IMR-90 (cell line): ENCODE data around the gene RNF213. TPM values are rescaled to one million over a fixed set of nuclear protein-coding genes. Genes with fewer than 3 reads are reported as not detected.
A peak's percentile ranks its signal among the peaks of the same experiment; 100 is the strongest.

ENCODE experiments used
- ATAC-seq: fragments of 200-7000 bp; cut with Tn5 transposase; 2 replicates; pipeline ENCODE4 v1.9.1; 2020; ENCODE audit warnings: low read depth, mild to moderate bottlenecking, moderate library complexity
- BruUV-seq: library from RNA; stranded (reverse); fragments of 400-500 nt; replicated peaks from 2 replicates; lab custom pipeline; 2021; lab: Mats Ljungman, UMichigan
- CTCF ChIA-PET: fragments of 300-600 bp; formaldehyde crosslinking; extraction: SDS; loops from one replicate; lab custom pipeline; 2021; ENCODE audit warnings: antibody characterized with exemption; lab: Yijun Ruan, JAX
- POLR2A ChIA-PET: fragments of 300-600 bp; sonication (Branson Sonifier 250); formaldehyde crosslinking; loops from one replicate; lab custom pipeline; 2022; ENCODE audit warnings: antibody characterized with exemption; ENCODE audit not compliant: unreplicated experiment; lab: Charles Lee
- DNase-seq: peaks from one replicate; pipeline ENCODE4 v3.0.0; 2013
- H2AFZ ChIP-seq: replicated peaks from 2 replicates; pipeline ENCODE3; 2013; ENCODE audit warnings: low read length, mild to moderate bottlenecking; ENCODE audit not compliant: poor library complexity
- H2AK5ac ChIP-seq: 2 replicates; pipeline ENCODE4 v1.6.1; 2013; ENCODE audit warnings: low read depth, low read length, inconsistent platforms
- H2AK9ac ChIP-seq: replicated peaks from 2 replicates; pipeline ENCODE3; 2013; ENCODE audit warnings: mild to moderate bottlenecking, low read depth, low read length, moderate library complexity; ENCODE audit not compliant: poor library complexity
- H2BK120ac ChIP-seq: 2 replicates; pipeline ENCODE4 v1.6.1; 2013; ENCODE audit warnings: low read depth, low read length, inconsistent platforms
- H2BK15ac ChIP-seq: 3 replicates; pipeline ENCODE4 v1.6.1; 2013; ENCODE audit warnings: low read depth, low read length, inconsistent platforms
- H2BK20ac ChIP-seq: 2 replicates; pipeline ENCODE4 v1.6.1; 2013; ENCODE audit warnings: low read depth, mild to moderate bottlenecking, inconsistent platforms, low read length, moderate library complexity
- H2BK5ac ChIP-seq: 2 replicates; pipeline ENCODE4 v1.6.1; 2013; ENCODE audit warnings: mild to moderate bottlenecking, low read depth, low read length, inconsistent platforms; ENCODE audit not compliant: poor library complexity, severe bottlenecking
- H3K14ac ChIP-seq: replicated peaks from 2 replicates; pipeline ENCODE4 v1.6.1; 2013; ENCODE audit warnings: low read depth, low read length, inconsistent platforms
- H3K18ac ChIP-seq: 2 replicates; pipeline ENCODE4 v1.6.1; 2013; ENCODE audit warnings: low read depth, low read length, control low read depth
- H3K23ac ChIP-seq: 2 replicates; pipeline ENCODE4 v1.6.1; 2013; ENCODE audit warnings: low read depth, low read length, inconsistent platforms
- H3K27ac ChIP-seq: 2 replicates; pipeline ENCODE4 v1.5.1; 2013; ENCODE audit warnings: mild to moderate bottlenecking, control low read depth, low read length; ENCODE audit not compliant: insufficient read depth
- H3K27me3 ChIP-seq: 2 replicates; pipeline ENCODE4 v1.6.1; 2013; ENCODE audit warnings: low read length; ENCODE audit not compliant: control insufficient read depth, insufficient read depth
- H3K36me3 ChIP-seq: 2 replicates; pipeline ENCODE4 v1.6.1; 2013; ENCODE audit warnings: low read length, mixed read lengths; ENCODE audit not compliant: control insufficient read depth, insufficient read depth
- H3K4ac ChIP-seq: 2 replicates; pipeline ENCODE4 v1.6.1; 2013; ENCODE audit warnings: low read depth, low read length, inconsistent platforms
- H3K4me1 ChIP-seq: 2 replicates; pipeline ENCODE4 v1.6.1; 2013; ENCODE audit warnings: low read length, mixed read lengths; ENCODE audit not compliant: control insufficient read depth, insufficient read depth
- H3K4me2 ChIP-seq: 2 replicates; pipeline ENCODE4 v1.6.1; 2013; ENCODE audit warnings: low read depth, mild to moderate bottlenecking, control low read depth, low read length, moderate library complexity
- H3K4me3 ChIP-seq: 2 replicates; pipeline ENCODE4 v1.5.1; 2013; ENCODE audit warnings: low read depth, mild to moderate bottlenecking, control low read depth, low read length, moderate library complexity; ENCODE audit not compliant: insufficient read depth
- H3K56ac ChIP-seq: 2 replicates; pipeline ENCODE4 v1.6.1; 2013; ENCODE audit warnings: low read length, inconsistent platforms; ENCODE audit not compliant: insufficient read depth; ENCODE audit errors: extremely low read depth
- H3K79me1 ChIP-seq, 2 experiments: 2 replicates each; pipeline ENCODE4 v1.6.1; 2013; ENCODE audit warnings: low read length in 2 of 2, inconsistent platforms in 1 of 2, low read depth in 1 of 2
- H3K9ac ChIP-seq: 2 replicates; pipeline ENCODE4 v1.6.1; 2013; ENCODE audit warnings: low read depth, low read length, control low read depth
- H3K9me1 ChIP-seq: 2 replicates; pipeline ENCODE4 v1.6.1; 2013; ENCODE audit warnings: low read length, inconsistent platforms; ENCODE audit not compliant: insufficient read depth
- H3K9me3 ChIP-seq: 2 replicates; pipeline ENCODE4 v1.6.1; 2013; ENCODE audit warnings: low read length; ENCODE audit not compliant: control insufficient read depth, insufficient read depth
- H4K20me1 ChIP-seq: 2 replicates; pipeline ENCODE4 v1.6.1; 2013; ENCODE audit warnings: low read length, inconsistent platforms; ENCODE audit not compliant: insufficient read depth
- H4K5ac ChIP-seq: 2 replicates; pipeline ENCODE4 v1.6.1; 2013; ENCODE audit warnings: mild to moderate bottlenecking, low read depth, low read length, control low read depth
- H4K8ac ChIP-seq, 2 experiments: 2 replicates each; pipeline ENCODE4 v1.6.1; 2013; ENCODE audit warnings: low read depth in 2 of 2, low read length in 2 of 2, control low read depth in 1 of 2, inconsistent platforms in 1 of 2
- H4K91ac ChIP-seq: 2 replicates; pipeline ENCODE4 v1.6.1; 2013; ENCODE audit warnings: low read depth, low read length, inconsistent platforms; ENCODE audit not compliant: insufficient read depth
- BHLHE40 ChIP-seq: fragments of 150-350 bp; IDR thresholded peaks from 2 replicates; pipeline ENCODE4 v1.6.1; 2016; ENCODE audit warnings: mild to moderate bottlenecking, low read depth, low read length
- CEBPB ChIP-seq: IDR thresholded peaks from 2 replicates; pipeline ENCODE4 v1.6.1; 2012; ENCODE audit warnings: low read depth, low read length, improper control_type of control experiment
- CHD1 ChIP-seq: IDR thresholded peaks from 2 replicates; pipeline ENCODE4 v1.6.1; 2012; ENCODE audit warnings: low read depth, low read length, improper control_type of control experiment
- FOS ChIP-seq: fragments of 150-350 bp; IDR thresholded peaks from 2 replicates; pipeline ENCODE4 v1.6.1; 2016; ENCODE audit warnings: low read depth, low read length
- MAFK ChIP-seq: IDR thresholded peaks from 2 replicates; pipeline ENCODE4 v1.6.1; 2012; ENCODE audit warnings: low read depth, low read length, improper control_type of control experiment
- MAZ ChIP-seq: IDR thresholded peaks from 2 replicates; pipeline ENCODE4 v1.6.1; 2012; ENCODE audit warnings: low read depth, mild to moderate bottlenecking, low read length, improper control_type of control experiment, moderate library complexity, borderline replicate concordance
- MXI1 ChIP-seq: IDR thresholded peaks from 2 replicates; pipeline ENCODE4 v1.6.1; 2012; ENCODE audit warnings: low read depth, mild to moderate bottlenecking, low read length, moderate library complexity, borderline replicate concordance
- NFE2L2 ChIP-seq: fragments of 150-350 bp; IDR thresholded peaks from 2 replicates; pipeline ENCODE4 v1.6.1; 2016; ENCODE audit warnings: low read depth, mild to moderate bottlenecking, low read length
- POLR2A ChIP-seq: IDR thresholded peaks from 2 replicates; pipeline ENCODE4 v1.6.1; 2012; ENCODE audit warnings: mild to moderate bottlenecking, low read depth, low read length
- RAD21 ChIP-seq: IDR thresholded peaks from 2 replicates; pipeline ENCODE4 v1.6.1; 2012; ENCODE audit warnings: low read length, improper control_type of control experiment
- RCOR1 ChIP-seq: IDR thresholded peaks from 2 replicates; pipeline ENCODE4 v1.6.1; 2012; ENCODE audit warnings: mild to moderate bottlenecking, low read length, improper control_type of control experiment; ENCODE audit not compliant: insufficient replicate concordance
- RFX5 ChIP-seq: IDR thresholded peaks from 2 replicates; pipeline ENCODE4 v1.8.0; 2012; ENCODE audit warnings: low read depth, mild to moderate bottlenecking, low read length, moderate library complexity
- SMC3 ChIP-seq: fragments of 150-350 bp; IDR thresholded peaks from 2 replicates; pipeline ENCODE4 v1.6.1; 2016; ENCODE audit warnings: low read depth, mild to moderate bottlenecking, antibody characterized with exemption, low read length, moderate library complexity
- WGBS, 2 experiments: methylation state at CpG; one replicate each; pipeline versions ENCODE4 v1.1.5 to v1.1.7; 2013; ENCODE audit warnings: missing lambda C conversion rate in 2 of 2; ENCODE audit not compliant: insufficient read length in 1 of 2; ENCODE audit errors: extremely low coverage in 2 of 2; 5-methylcytosine and 5-hydroxymethylcytosine counted together
- dilution Hi-C: fragments of 300-500 bp; cut with HindIII; formaldehyde crosslinking; loops from one replicate; pipeline ENCODE4 v1.14.3; 2018; ENCODE audit warnings: low sequenced_read_pairs; ENCODE audit not compliant: unreplicated experiment
- in situ Hi-C: fragments of 300-500 bp; cut with MboI; formaldehyde crosslinking; loops from 3 replicates; pipeline ENCODE4 v1.14.3; 2019; ENCODE audit warnings: low sequenced_read_pairs, inconsistent platforms, mixed read lengths
- intact Hi-C: fragments of 100-400 bp; cut with micrococcal nuclease; formaldehyde crosslinking; loops from 2 replicates; pipeline ENCODE4 v1.10.0; 2022
- polyA plus RNA-seq, 3 experiments: library from polyadenylated mRNA; depleted of rRNA; stranded (reverse); fragments of >200 nt; gene quantifications; 2 replicates each; pipeline ENCODE4 v1.2.3, GENCODE V29; 2012; ENCODE audit warnings: low replicate concordance in 1 of 3
- total RNA-seq: library from RNA; depleted of rRNA; stranded (reverse); fragments of >200 nt; gene quantifications from 2 replicates; pipeline ENCODE4 v1.2.3, GENCODE V29; 2012
- TF ChIP-seq, protein P1 (sequence below): conservative IDR thresholded peaks from 2 replicates; pipeline ENCODE4 v1.5.1; 2012; ENCODE audit warnings: mild to moderate bottlenecking, low read depth, low read length, improper control_type of control experiment
- TF ChIP-seq, protein P2 (sequence below): fragments of 150-350 bp; IDR thresholded peaks from 2 replicates; pipeline ENCODE4 v1.6.1; 2017; ENCODE audit warnings: mild to moderate bottlenecking, antibody characterized with exemption, low read length, low read depth
- TF ChIP-seq, protein P3 (sequence below): fragments of 150-350 bp; IDR thresholded peaks from 2 replicates; pipeline ENCODE4 v1.6.1; 2016; ENCODE audit warnings: low read depth, mild to moderate bottlenecking, low read length, moderate library complexity, borderline replicate concordance

The RNF213 gene
- total and polyA plus RNA-seq, 2 of the 4 experiments (the other 2 are of a cell fraction) = 23.4 to 36.0 TPM

DNA sequence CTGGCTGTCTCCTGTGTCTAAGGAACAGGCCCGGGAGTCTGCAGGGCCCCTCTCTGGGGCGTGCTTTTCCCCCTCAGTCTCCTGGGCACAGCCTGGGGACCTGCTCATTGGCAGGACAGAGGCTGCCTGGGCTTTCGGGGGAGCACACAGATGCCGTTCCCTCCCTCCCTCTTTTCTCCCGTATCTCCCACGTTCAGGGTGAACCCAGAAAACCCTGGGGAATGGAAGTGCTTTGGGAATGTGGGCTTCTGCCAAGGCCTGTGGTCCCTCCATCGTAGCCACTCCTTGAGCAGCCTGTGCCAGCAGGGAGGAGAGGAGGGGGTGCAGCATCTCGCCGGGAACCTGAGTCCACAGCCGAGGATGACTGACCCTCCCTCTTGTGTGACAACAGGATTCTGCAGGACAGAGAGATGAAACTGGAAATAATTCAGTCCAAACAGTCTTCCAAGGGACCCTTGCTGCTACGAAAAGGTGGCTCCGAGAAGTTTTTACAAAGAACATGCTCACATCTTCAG lies 52.0 kb downstream of the RNF213 start:
- no peak overlapping the region for H3K23ac ChIP-seq
- TF ChIP-seq BHLHE40 (no peak), CEBPB (no peak), RFX5 (no peak), RCOR1 (no peak), NFE2L2 (no peak), FOS (no peak), MXI1 (no peak), POLR2A (no peak), MAZ (no peak), RAD21 (no peak), CHD1 (no peak), MAFK (no peak), SMC3 (no peak)
- TF ChIP-seq, protein P1, sequence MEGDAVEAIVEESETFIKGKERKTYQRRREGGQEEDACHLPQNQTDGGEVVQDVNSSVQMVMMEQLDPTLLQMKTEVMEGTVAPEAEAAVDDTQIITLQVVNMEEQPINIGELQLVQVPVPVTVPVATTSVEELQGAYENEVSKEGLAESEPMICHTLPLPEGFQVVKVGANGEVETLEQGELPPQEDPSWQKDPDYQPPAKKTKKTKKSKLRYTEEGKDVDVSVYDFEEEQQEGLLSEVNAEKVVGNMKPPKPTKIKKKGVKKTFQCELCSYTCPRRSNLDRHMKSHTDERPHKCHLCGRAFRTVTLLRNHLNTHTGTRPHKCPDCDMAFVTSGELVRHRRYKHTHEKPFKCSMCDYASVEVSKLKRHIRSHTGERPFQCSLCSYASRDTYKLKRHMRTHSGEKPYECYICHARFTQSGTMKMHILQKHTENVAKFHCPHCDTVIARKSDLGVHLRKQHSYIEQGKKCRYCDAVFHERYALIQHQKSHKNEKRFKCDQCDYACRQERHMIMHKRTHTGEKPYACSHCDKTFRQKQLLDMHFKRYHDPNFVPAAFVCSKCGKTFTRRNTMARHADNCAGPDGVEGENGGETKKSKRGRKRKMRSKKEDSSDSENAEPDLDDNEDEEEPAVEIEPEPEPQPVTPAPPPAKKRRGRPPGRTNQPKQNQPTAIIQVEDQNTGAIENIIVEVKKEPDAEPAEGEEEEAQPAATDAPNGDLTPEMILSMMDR = no peak
- TF ChIP-seq, protein P2, sequence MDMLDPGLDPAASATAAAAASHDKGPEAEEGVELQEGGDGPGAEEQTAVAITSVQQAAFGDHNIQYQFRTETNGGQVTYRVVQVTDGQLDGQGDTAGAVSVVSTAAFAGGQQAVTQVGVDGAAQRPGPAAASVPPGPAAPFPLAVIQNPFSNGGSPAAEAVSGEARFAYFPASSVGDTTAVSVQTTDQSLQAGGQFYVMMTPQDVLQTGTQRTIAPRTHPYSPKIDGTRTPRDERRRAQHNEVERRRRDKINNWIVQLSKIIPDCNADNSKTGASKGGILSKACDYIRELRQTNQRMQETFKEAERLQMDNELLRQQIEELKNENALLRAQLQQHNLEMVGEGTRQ = no peak
- TF ChIP-seq, protein P3, sequence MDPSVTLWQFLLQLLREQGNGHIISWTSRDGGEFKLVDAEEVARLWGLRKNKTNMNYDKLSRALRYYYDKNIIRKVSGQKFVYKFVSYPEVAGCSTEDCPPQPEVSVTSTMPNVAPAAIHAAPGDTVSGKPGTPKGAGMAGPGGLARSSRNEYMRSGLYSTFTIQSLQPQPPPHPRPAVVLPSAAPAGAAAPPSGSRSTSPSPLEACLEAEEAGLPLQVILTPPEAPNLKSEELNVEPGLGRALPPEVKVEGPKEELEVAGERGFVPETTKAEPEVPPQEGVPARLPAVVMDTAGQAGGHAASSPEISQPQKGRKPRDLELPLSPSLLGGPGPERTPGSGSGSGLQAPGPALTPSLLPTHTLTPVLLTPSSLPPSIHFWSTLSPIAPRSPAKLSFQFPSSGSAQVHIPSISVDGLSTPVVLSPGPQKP = no peak
- H2AFZ ChIP-seq = peak overlapping the region; percentile 21
- POLR2A ChIA-PET = no interaction called here
- H2AK9ac ChIP-seq = peak overlapping the region; percentile 28
- H3K36me3 ChIP-seq = peaks cover 57% of the 10 kb centered on the region
- WGBS, 2 experiments = no CpG with 5 or more reads among the region's 12 CpGs
- BruUV-seq = no TSS peak
- ATAC-seq (no peak), DNase-seq (no peak)
- H3K4me2 ChIP-seq = no peak overlapping the region
- H2BK5ac ChIP-seq = no peak overlapping the region
- H4K91ac ChIP-seq = no peak overlapping the region
- H2AK5ac ChIP-seq = no peak overlapping the region; the same call in 1 of the 2 replicates
- H4K8ac ChIP-seq = no peak overlapping the region
- H3K79me1 ChIP-seq = peaks cover 0 to 16% of the 10 kb centered on the region in 2 experiments; a peak in 2 of 4 replicates
- dilution Hi-C loops (no loop called here), in situ Hi-C loops (no loop called here), intact Hi-C loops (no loop called here)
- H2BK20ac ChIP-seq = no peak overlapping the region
- no peak overlapping the region for H2BK15ac ChIP-seq
- H2BK120ac ChIP-seq = no peak overlapping the region
- H4K5ac ChIP-seq = no peak overlapping the region
- H3K4me1 ChIP-seq = no peaks in the 10 kb centered on the region
- peaks cover 14% of the 10 kb centered on the region for H4K20me1 ChIP-seq
- no peak overlapping the region for H3K18ac ChIP-seq
- no peak overlapping the region for H3K27ac ChIP-seq
- CTCF ChIA-PET = no interaction called here
- H3K9me3 ChIP-seq = no peaks in the 10 kb centered on the region
- peaks cover 9% of the 10 kb centered on the region; the same call in 1 of the 2 replicates for H3K9me1 ChIP-seq
- H3K4ac ChIP-seq = no peak overlapping the region
- no peaks in the 10 kb centered on the region for H3K27me3 ChIP-seq
- H3K14ac ChIP-seq = no peak overlapping the region
- no peak overlapping the region for H3K56ac ChIP-seq
- H3K9ac ChIP-seq = no peak overlapping the region
- no peak overlapping the region for H3K4me3 ChIP-seq
